AG04450 (cell line): ENCODE data around the gene SMAD7. TPM values are rescaled to one million over a fixed set of nuclear protein-coding genes. Genes with fewer than 3 reads are reported as not detected.

Experiments
- CTCF ChIA-PET: fragments of 300-600, 350-600 bp; formaldehyde crosslinking; extraction: SDS; loops from one replicate; lab custom pipeline; 2022; ENCODE audit warnings: antibody characterized with exemption, inconsistent platforms; lab: Charles Lee
- POLR2A ChIA-PET: fragments of 350-600 bp; formaldehyde crosslinking; extraction: SDS; loops from one replicate; lab custom pipeline; 2021; ENCODE audit warnings: antibody characterized with exemption, inconsistent platforms; lab: Yijun Ruan, JAX
- DNase-seq: peaks from one replicate; pipeline ENCODE4 v3.0.0-alpha.2; 2011; ENCODE audit warnings: low read depth, low spot score
- H3K27ac ChIP-seq: one replicate; pipeline ENCODE4 v1.5.1; 2012; ENCODE audit warnings: low read depth, low read length, control low read depth
- H3K27me3 ChIP-seq: one replicate; pipeline ENCODE4 v1.6.0; 2012; ENCODE audit warnings: low read length; ENCODE audit not compliant: control insufficient read depth, insufficient read depth
- H3K4me3 ChIP-seq: 2 replicates; pipeline ENCODE4 v1.5.1; 2011; ENCODE audit warnings: mild to moderate bottlenecking, low read depth, low read length, control low read depth
- H3K9me3 ChIP-seq: 2 replicates; pipeline ENCODE4 v1.5.1; 2012; ENCODE audit warnings: low read length; ENCODE audit not compliant: control insufficient read depth, insufficient read depth
- polyA plus RNA-seq: library from polyadenylated mRNA; depleted of rRNA; stranded (reverse); fragments of >200 nt; gene quantifications from 2 replicates; pipeline ENCODE4 v1.2.3, GENCODE V29; 2011
- TF ChIP-seq, protein P1 (sequence below): IDR thresholded peaks from 2 replicates; pipeline ENCODE4 v1.5.1; 2011; ENCODE audit warnings: low read depth, low read length, control low read depth, inconsistent platforms

Gene SMAD7
- polyA plus RNA-seq, 1 experiment, result 8.0 TPM

DNA sequence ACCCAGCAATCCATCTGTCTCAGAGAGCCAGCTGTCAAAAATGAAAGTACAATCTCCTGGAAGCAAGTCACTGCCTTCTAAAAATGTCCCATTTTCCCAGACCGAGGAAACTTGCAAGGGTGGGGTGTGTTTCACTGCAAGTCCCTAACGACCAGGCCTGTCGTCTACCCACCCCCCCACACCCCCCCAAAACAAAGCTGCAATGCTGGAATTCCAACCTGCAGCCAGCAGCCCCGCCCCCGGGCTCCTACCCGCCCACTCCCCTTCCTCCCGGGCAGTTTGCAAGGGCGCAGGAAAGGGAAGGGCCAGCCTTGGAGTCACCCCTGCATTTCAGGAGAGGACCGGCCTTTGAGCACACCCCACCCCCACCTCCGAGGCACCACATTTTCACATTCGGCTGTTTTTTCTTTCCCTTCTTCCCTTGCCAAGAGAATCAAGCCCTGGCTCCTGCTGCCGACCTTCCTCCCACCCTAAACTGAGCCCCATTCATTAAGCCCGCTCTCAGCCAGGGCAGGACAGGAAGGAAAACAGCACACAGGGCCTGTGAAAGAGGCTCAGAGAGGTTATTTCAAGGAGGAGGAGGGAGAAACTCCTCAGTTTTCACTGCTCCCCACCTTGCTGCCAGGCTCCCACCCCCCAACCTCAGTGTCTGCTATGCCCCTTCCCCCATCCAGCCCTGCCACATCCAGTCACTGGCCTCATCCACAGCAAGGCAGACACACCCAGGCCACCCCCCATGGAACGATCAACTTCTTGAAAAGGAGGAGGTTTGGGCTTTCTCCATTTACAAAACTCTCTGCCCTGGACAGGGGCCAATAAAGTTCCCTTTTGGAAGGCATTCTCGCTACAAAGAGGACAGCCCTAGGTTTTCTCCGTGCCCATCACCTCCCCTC is 11.3 kb downstream of the SMAD7 start:
- Histone ChIP-seq H3K27me3 (no peaks in the 10 kb centered on the region), H3K9me3 (no peaks in the 10 kb centered on the region), H3K4me3 (peak overlapping the region; percentile 37), H3K27ac (peak overlapping the region; percentile 61)
- TF ChIP-seq, protein P1, sequence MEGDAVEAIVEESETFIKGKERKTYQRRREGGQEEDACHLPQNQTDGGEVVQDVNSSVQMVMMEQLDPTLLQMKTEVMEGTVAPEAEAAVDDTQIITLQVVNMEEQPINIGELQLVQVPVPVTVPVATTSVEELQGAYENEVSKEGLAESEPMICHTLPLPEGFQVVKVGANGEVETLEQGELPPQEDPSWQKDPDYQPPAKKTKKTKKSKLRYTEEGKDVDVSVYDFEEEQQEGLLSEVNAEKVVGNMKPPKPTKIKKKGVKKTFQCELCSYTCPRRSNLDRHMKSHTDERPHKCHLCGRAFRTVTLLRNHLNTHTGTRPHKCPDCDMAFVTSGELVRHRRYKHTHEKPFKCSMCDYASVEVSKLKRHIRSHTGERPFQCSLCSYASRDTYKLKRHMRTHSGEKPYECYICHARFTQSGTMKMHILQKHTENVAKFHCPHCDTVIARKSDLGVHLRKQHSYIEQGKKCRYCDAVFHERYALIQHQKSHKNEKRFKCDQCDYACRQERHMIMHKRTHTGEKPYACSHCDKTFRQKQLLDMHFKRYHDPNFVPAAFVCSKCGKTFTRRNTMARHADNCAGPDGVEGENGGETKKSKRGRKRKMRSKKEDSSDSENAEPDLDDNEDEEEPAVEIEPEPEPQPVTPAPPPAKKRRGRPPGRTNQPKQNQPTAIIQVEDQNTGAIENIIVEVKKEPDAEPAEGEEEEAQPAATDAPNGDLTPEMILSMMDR, result no peak
- CTCF ChIA-PET, result interaction anchor here (0.6 to 1.3 kb wide), 5 partner anchors 15 to 474 kb away, joined by 3 to 4 read pairs (median 3); no protein-coding TSS in a partner anchor
- POLR2A ChIA-PET, result interaction anchor here (0.6 to 1.0 kb wide), 2 partner anchors 13 to 92 kb away, joined by 3 to 6 read pairs; no protein-coding TSS in a partner anchor
- DNase-seq, result no peak

DNA sequence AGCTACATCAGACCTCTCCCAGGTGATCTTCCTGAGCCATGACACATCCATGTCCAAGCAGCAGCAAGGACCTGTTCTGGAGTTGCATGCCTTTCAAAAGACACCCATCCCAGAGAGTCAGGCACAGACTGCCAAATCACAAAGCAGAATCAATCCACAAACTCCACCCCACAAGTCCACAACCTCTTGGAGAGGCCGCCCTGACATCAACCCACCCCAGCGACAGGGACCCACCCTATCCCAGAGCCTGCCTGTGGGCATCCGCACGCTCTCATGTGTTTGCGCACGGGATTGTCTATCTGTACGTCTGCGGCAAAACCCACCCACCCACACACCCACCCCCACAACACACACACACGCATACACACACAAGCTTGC is 11.9 kb downstream of the SMAD7 start:
- CTCF ChIA-PET, result interaction anchor here (0.7 kb wide), 1 partner anchor 197 kb away, joined by 4 read pairs; no protein-coding TSS in a partner anchor
- peak overlapping the region; percentile 37; the same call in 1 of the 2 replicates for H3K4me3 ChIP-seq
- H3K27ac ChIP-seq, result no peak overlapping the region
- no peaks in the 10 kb centered on the region for H3K9me3 ChIP-seq
- POLR2A ChIA-PET, result interaction anchor here (0.6 to 1.0 kb wide), 2 partner anchors 13 to 92 kb away, joined by 3 to 6 read pairs; no protein-coding TSS in a partner anchor
- DNase-seq, result no peak
- TF ChIP-seq, protein P1, result no peak
- H3K27me3 ChIP-seq, result no peaks in the 10 kb centered on the region

DNA sequence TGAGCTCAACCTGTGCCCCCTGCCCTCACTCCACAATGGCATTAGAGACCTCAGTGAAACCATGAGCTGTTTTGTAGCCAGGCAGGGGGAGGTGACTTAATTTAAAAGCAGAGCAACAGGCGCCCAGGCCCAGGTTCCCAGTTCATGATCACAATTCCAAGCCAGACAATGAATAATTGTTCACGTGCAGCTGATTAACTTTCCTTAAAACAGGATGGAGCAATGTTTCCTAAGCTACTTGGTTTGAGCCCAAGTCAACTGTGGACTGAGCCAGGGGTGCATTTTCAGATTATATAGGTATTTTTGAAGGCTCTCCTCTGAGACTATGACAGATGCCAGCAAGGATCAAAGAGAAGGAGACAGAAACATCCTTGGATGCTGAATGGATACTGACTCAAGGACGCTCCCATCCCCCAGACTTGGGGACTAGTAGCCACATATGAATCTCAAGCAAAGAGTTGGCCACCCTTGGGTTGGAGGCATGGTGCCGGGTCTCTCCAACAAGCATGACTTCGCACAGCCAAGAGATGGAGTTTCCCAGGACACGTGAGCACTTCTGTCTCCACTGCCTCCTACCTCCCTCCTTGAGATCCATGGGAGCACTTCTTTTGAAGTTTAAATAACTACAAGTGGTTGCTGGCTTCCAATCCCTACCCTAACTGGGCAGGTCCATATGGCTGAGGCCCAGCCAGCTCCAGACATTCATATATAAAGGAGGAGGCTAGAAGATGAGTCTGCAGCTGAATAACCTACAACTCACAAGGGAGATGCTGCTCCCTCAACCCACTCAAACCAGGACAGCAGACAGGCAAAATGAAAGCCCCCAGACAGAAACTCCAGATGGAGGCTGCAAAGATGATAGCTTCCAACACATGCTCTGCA is 12.7 kb downstream of the SMAD7 start:
- H3K27me3 ChIP-seq, result no peaks in the 10 kb centered on the region
- no peaks in the 10 kb centered on the region for H3K9me3 ChIP-seq
- peak overlapping the region; percentile 11 for H3K27ac ChIP-seq
- TF ChIP-seq, protein P1, result no peak
- CTCF ChIA-PET, result interaction anchor here (0.5 to 0.9 kb wide), 3 partner anchors 13 to 197 kb away, joined by 3 to 4 read pairs (median 3); no protein-coding TSS in a partner anchor
- no peak for DNase-seq
- H3K4me3 ChIP-seq, result no peak overlapping the region
- POLR2A ChIA-PET, result interaction anchor here (0.6 to 1.0 kb wide), 3 partner anchors 7 to 91 kb away, joined by 3 to 6 read pairs (median 6); no protein-coding TSS in a partner anchor

DNA sequence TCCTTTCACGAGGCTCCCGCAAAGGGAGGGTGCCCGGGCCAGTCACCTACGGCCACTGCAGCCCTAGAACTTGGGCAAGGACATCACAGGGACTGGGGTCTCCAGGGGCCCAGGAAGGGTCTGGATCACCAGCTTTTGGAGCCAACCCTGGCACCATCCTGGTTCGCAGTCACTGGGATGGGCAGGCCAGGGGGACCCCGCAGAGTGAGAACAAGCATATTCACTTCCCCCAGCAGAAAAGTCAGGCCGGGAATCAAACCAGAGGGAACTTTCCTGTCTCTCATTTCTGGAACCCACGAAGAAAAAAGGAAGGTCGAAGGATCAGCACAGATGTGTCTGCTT is 15.4 kb downstream of the SMAD7 start:
- TF ChIP-seq, protein P1, result no peak
- H3K4me3 ChIP-seq, result no peak overlapping the region
- CTCF ChIA-PET, result no interaction called here

More for the DNA sequence above, 15.4 kb downstream of the SMAD7 start:
- DNase-seq, result no peak
- peak overlapping the region; percentile 47 for H3K27ac ChIP-seq
- H3K9me3 ChIP-seq, result no peaks in the 10 kb centered on the region; the same call in 1 of the 2 replicates
- no peaks in the 10 kb centered on the region for H3K27me3 ChIP-seq
- POLR2A ChIA-PET, result no interaction called here
